Spleen (tissue), 11 donors: ENCODE measurements around the gene TRAM2. TPM values are rescaled to one million over a fixed set of nuclear protein-coding genes. Genes with fewer than 3 reads are reported as not detected.

Experiments
- DNase-seq: peaks from one replicate; pipeline ENCODE4 v3.0.0-alpha.2; 2020
- H3K27ac ChIP-seq, 8 donors: fragments of 200-600 bp; sonication (generic) in 7 of 8; 1 replicate in 4 of 8; 2 replicates in 4 of 8; pipeline versions ENCODE4 v1.5.0 to v1.8.0; 2016 to 2021; ENCODE audit warnings: inconsistent platforms in 4 of 8, mild to moderate bottlenecking in 4 of 8, moderate library complexity in 1 of 8
- H3K27me3 ChIP-seq, 7 donors: fragments of 200-600 bp; sonication (generic) in 6 of 7; replicated peaks in 1 of 7; 1 replicate in 4 of 7; 2 replicates in 3 of 7; pipeline versions ENCODE4 v1.5.0 to v1.8.0; 2016 to 2021; ENCODE audit warnings: inconsistent platforms in 3 of 7, mild to moderate bottlenecking in 1 of 7
- H3K36me3 ChIP-seq, 6 donors: fragments of 200-600 bp; sonication (generic) in 5 of 6; 1 replicate in 4 of 6; 2 replicates in 2 of 6; pipeline versions ENCODE4 v1.5.0 to v1.8.0; 2016 to 2021; ENCODE audit warnings: inconsistent platforms in 2 of 6
- H3K4me1 ChIP-seq, 6 donors: fragments of 200-600 bp; sonication (generic) in 5 of 6; 1 replicate in 3 of 6; 2 replicates in 3 of 6; pipeline versions ENCODE4 v1.5.0 to v1.8.0; 2016 to 2021; ENCODE audit warnings: inconsistent platforms in 3 of 6
- H3K4me3 ChIP-seq, 8 donors: fragments of 200-600 bp; sonication (generic) in 7 of 8; 1 replicate in 4 of 8; 2 replicates in 4 of 8; pipeline versions ENCODE4 v1.5.0 to v1.8.0; 2016 to 2021; ENCODE audit warnings: inconsistent platforms in 4 of 8, mild to moderate bottlenecking in 4 of 8, moderate library complexity in 2 of 8
- H3K9me3 ChIP-seq, 8 donors: fragments of 200-600 bp; sonication (generic) in 7 of 8; 1 replicate in 4 of 8; 2 replicates in 4 of 8; pipeline versions ENCODE4 v1.5.0 to v1.8.0; 2016 to 2021; ENCODE audit warnings: inconsistent platforms in 4 of 8
- POLR2A ChIP-seq, 3 donors: fragments of 450-650 bp; IDR thresholded peaks; one replicate each; pipeline ENCODE4 v1.5.1; 2017; ENCODE audit warnings: antibody characterized with exemption in 3 of 3, mild to moderate bottlenecking in 1 of 3
- POLR2AphosphoS5 ChIP-seq, 3 donors: sonication (generic); formaldehyde crosslinking; IDR thresholded peaks; one replicate each; pipeline ENCODE4 v1.5.1; 2017; ENCODE audit warnings: antibody characterized with exemption in 3 of 3
- WGBS, 5 donors: extraction: QIAGEN DNeasy Blood & Tissue Kit in 3 of 5; methylation state at CpG; one replicate each; pipeline versions ENCODE4 v1.1.5 to v1.1.7; 2013 to 2018; 5-methylcytosine and 5-hydroxymethylcytosine counted together
- intact Hi-C: fragments of 100-400 bp; cut with DNase I; formaldehyde crosslinking; loops from one replicate; pipeline ENCODE4 v1.15.0; 2023; ENCODE audit warnings: low total_unique reads
- polyA plus RNA-seq, 3 donors: library from polyadenylated mRNA; stranded (reverse); fragments of 200-250 nt; gene quantifications; one replicate each; pipeline ENCODE4 v1.2.1, GENCODE V29; 2013
- total RNA-seq, 7 donors: library from RNA; depleted of rRNA in 3 of 7; stranded (reverse); fragments of >200 nt in 3 of 7; fragmentation: NEBNext Ultra II Directional in 4 of 7; extraction: Animal tissue kit (Norgen Biotek cat#: 25700) in 4 of 7; gene quantifications; one replicate each; pipeline versions ENCODE4 v1.1.0 to v1.2.1, GENCODE V29; 2016 to 2021
- TF ChIP-seq, protein P1 (sequence below), 11 experiments: fragments of 200-600 bp in 7 of 11; fragments of 450-650 bp in 4 of 11; sonication (generic) in 4 of 11; IDR thresholded peaks in 8 of 11; conservative IDR thresholded peaks in 3 of 11; 1 replicate in 7 of 11; 2 replicates in 4 of 11; pipeline versions ENCODE4 v1.4.0 to v1.8.0; 2016 to 2021; ENCODE audit warnings: antibody characterized with exemption in 11 of 11, inconsistent platforms in 4 of 11, mild to moderate bottlenecking in 1 of 11
- donor health status: healthy with polysubstance abuse.
- donor health status: DM: no; HTN: no; CAD: no; lungs with moderate emphysema.
- donor health status: DM: no; HTN: no; CAD: no.
- donor health status: Bipolar disorder and iron deficiency.
- donor health status: healthy.
- donor health status: DM: no; HTN: no; CAD: no.
- donor health status: DM: yes; HTN: yes; CAD: no.

The TRAM2 gene
- total and polyA plus RNA-seq, 10 donors: 1.8 to 47.7 (median 32.3) TPM

DNA sequence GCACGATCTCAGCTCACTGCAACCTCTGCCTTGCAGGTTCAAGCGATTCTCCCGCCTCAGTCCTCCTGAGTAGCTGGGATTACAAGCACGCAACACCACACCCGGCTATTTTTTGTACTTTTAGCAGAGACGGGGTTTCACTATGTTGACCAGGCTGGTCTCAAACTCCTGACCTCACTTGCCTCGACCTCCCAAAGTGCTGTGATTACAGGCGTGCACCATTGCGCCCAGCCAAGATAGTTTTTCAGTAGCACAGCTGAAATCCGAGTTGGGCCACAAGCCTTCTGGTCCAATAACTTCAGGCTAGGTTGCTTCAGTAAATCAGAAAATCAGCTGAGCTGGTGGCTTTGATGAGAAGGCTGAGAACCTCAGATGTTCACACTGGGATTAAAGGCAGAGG lies 65.7 kb downstream of the TRAM2 start:
- Histone ChIP-seq H3K4me1 (peaks cover 0 to 30% (median 10%) of the 10 kb centered on the region in 6 donors), H3K27me3 (no peaks in the 10 kb centered on the region), H3K36me3 (peaks cover 0 to 100% (median 66%) of the 10 kb centered on the region in 6 donors), H3K9me3 (no peaks in the 10 kb centered on the region), H3K27ac (peak overlapping the region in 4 of 8 donors; percentile 26 to 62 (median 54)), H3K4me3 (no peak overlapping the region)
- WGBS, 5 donors: 85 to 96% (median 95%) methylated on average over 10 of the region's 10 CpGs
- TF ChIP-seq POLR2AphosphoS5 (IDR thresholded peaks at IDR 0.05) (no peak), POLR2A (IDR thresholded peaks at IDR 0.05) (no peak)
- TF ChIP-seq, protein P1, sequence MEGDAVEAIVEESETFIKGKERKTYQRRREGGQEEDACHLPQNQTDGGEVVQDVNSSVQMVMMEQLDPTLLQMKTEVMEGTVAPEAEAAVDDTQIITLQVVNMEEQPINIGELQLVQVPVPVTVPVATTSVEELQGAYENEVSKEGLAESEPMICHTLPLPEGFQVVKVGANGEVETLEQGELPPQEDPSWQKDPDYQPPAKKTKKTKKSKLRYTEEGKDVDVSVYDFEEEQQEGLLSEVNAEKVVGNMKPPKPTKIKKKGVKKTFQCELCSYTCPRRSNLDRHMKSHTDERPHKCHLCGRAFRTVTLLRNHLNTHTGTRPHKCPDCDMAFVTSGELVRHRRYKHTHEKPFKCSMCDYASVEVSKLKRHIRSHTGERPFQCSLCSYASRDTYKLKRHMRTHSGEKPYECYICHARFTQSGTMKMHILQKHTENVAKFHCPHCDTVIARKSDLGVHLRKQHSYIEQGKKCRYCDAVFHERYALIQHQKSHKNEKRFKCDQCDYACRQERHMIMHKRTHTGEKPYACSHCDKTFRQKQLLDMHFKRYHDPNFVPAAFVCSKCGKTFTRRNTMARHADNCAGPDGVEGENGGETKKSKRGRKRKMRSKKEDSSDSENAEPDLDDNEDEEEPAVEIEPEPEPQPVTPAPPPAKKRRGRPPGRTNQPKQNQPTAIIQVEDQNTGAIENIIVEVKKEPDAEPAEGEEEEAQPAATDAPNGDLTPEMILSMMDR (IDR thresholded peaks at IDR 0.05 in 8 of 11, conservative IDR thresholded peaks at IDR 0.05 in 3 of 11): no peak
- DNase-seq: no peak
- intact Hi-C loops: no loop called here

DNA sequence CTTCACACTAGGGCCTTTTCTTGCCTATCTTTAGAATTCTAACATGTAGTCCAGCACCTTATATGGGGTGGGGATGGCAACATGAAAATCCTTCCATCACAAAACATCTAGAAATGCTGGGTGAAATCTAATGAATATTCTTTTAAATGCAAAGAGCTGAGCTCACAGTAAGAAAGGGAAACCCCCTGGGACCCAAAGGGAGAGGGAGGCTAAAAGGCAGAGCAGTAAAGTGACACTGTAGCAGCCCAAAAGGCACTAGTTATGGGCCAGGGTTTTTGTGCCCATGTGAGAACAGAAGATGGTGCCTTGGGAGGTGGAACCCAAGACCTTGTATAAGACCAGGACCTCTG lies 66.7 kb downstream of the TRAM2 start:
- Histone ChIP-seq H3K4me1 (peaks cover 0 to 40% (median 11%) of the 10 kb centered on the region in 6 donors), H3K36me3 (peaks cover 0 to 100% (median 65%) of the 10 kb centered on the region in 6 donors), H3K9me3 (no peaks in the 10 kb centered on the region), H3K27ac (peak overlapping the region in 1 of 8 donors; percentile 0), H3K27me3 (no peaks in the 10 kb centered on the region), H3K4me3 (no peak overlapping the region)
- DNase-seq: no peak
- intact Hi-C loops: no loop called here
- TF ChIP-seq, protein P1 (IDR thresholded peaks at IDR 0.05 in 8 of 11, conservative IDR thresholded peaks at IDR 0.05 in 3 of 11): no peak
- TF ChIP-seq POLR2A (IDR thresholded peaks at IDR 0.05) (no peak), POLR2AphosphoS5 (IDR thresholded peaks at IDR 0.05) (no peak)

DNA sequence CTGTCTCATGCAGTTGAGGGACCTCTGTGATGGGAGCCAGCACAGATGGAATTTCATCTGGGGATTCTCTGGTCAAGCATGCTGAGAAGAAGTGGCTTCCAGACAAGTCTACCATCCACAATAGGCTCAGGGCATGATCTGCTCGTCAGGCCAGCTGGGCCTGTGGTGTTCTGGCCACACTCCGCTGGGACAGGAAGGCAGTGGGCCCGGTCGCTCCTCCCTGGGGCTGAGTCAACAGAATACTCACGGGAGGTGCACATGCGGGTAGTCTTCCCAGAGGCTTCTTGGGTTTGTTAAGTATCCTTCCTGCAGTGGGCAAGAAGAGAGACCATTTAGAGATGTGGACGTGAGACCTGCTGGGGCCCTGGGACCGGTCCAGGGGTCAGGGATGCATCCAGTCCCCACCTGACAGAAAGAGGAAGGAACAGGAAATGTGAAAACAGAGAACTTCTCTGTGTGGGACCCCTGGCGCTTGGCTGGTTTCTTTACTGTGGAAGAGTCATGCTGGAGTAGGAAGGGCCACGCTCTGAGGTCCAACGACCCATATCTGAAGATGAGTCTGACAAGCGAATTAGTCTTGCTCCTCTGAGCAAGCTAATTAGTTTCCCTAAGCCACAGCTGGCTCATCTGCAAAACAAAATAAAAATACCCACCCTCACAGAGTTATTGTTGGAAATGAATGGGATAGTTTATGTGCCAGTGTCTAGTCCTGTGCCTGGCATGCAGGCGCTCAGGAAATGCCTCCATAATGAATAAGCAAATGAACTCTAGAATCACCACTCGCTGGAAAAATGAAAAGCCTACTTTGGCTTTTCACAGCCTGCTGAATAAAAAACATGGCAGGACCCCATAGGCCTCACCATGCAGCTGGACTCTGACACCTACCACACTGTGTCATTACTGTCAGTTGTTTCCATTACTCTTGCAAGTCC lies 67.3 kb downstream of the TRAM2 start:
- Histone ChIP-seq H3K27me3 (no peaks in the 10 kb centered on the region), H3K4me3 (no peak overlapping the region), H3K36me3 (peaks cover 0 to 100% (median 62%) of the 10 kb centered on the region in 6 donors), H3K9me3 (no peaks in the 10 kb centered on the region), H3K27ac (peak overlapping the region in 1 of 8 donors; percentile 0), H3K4me1 (peaks cover 2 to 46% (median 14%) of the 10 kb centered on the region in 6 donors)
- intact Hi-C loops: no loop called here
- TF ChIP-seq, protein P1 (IDR thresholded peaks at IDR 0.05 in 8 of 11, conservative IDR thresholded peaks at IDR 0.05 in 3 of 11): no peak
- TF ChIP-seq POLR2AphosphoS5 (IDR thresholded peaks at IDR 0.05): no peak
- TF ChIP-seq POLR2A (IDR thresholded peaks at IDR 0.05): no peak
- WGBS, 5 donors: 87 to 93% (median 90%) methylated on average over 14 of the region's 14 CpGs
- DNase-seq: no peak

DNA sequence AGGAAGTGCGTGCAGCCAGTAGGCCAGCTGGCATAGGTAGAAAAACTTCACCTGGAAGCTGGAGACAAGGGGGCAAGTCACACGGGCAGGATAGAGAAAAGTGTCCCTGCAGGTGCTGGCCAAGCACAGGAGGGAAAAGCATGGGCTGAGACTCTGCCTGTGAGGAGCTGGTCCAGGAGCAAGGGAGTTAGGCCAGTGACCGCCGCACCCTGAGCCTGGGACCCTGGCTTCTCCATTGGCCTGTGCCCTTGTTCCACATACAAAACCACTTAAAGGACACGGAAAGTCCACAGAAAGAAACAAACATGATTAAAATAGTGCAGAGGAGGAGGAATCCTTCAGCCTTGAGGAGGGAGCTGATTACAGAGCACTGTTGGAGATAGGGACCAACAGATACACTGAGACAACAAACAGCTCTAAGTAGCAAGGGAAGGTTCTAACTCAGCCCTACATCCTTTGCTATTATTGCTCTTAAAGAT lies 68.6 kb downstream of the TRAM2 start:
- no peak overlapping the region for H3K4me3 ChIP-seq
- WGBS, 5 donors: 93 to 98% (median 96%) methylated on average over 5 of the region's 5 CpGs
- H3K27me3 ChIP-seq: no peaks in the 10 kb centered on the region
- H3K9me3 ChIP-seq: no peaks in the 10 kb centered on the region
- TF ChIP-seq POLR2AphosphoS5 (IDR thresholded peaks at IDR 0.05): no peak
- TF ChIP-seq, protein P1 (IDR thresholded peaks at IDR 0.05 in 8 of 11, conservative IDR thresholded peaks at IDR 0.05 in 3 of 11): no peak
- TF ChIP-seq POLR2A (IDR thresholded peaks at IDR 0.05): no peak
- DNase-seq: no peak
- H3K36me3 ChIP-seq: peaks cover 0 to 100% (median 56%) of the 10 kb centered on the region in 6 donors
- intact Hi-C loops: no loop called here
- no peak overlapping the region for H3K27ac ChIP-seq
- H3K4me1 ChIP-seq: peaks cover 8 to 50% (median 21%) of the 10 kb centered on the region in 6 donors
